ENCODE results near the gene SLC1A7.

SLC1A7 gene

GRCh38 chr1:53063744-53064515 is 78.5 kb downstream of the SLC1A7 start:
- no peak overlapping the region for H3K4me3 ChIP-seq (ENCODE audit: low read depth, low read length)

DNA sequence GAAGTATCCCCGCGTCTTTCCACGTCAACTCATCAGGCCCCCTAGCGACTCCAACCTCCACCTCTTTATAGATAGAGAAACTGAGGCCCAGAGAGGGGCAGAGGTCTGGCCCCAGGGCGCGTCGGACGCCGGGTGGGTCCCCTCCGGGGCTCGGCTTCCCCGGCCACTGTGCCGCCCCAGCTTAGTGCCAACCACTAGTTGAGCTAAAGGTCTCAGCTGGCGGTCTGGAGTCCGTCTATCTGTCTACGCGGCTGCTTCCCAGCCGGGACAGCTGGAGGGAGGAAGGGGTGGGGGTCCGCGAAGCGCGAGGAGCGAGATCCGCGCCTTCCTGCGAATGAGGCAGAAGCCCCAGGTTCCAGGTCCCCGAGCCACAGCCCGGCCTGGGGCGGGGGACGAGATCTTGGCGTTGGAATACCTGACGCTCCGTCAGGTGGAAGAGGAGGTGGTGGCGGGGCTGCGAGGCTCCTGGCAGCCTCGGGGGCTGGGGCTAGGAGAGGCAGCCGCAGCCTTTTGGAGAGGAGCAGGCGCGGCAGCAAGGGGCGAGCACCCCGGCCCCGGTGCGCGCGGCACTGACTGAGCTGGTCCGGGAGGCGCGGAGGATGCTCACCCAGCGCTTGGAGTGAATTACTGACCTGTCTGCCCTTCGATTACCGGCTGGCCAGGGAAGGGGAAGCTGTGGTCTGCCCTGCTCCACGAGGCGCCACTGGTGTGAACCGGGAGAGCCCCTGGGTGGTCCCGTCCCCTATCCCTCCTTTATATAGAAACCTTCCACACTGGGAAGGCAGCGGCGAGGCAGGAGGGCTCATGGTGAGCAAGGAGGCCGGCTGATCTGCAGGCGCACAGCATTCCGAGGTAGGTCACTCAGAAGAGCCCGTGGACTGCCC is 79.5 kb downstream of the SLC1A7 start:
- no peak for TF ChIP-seq CTCF (IDR thresholded peaks at IDR 0.05; ENCODE audit: control insufficient read depth, extremely low read depth, insufficient read depth)
- no peak for DNase-seq (ENCODE audit: low read depth)
- H3K4me3 ChIP-seq (ENCODE audit: low read depth, low read length), result no peak overlapping the region

More at GRCh38 chr1:53063744-53064515, 78.5 kb downstream of the SLC1A7 start:
- no peak for TF ChIP-seq CTCF (IDR thresholded peaks at IDR 0.05; ENCODE audit: control insufficient read depth, extremely low read depth, insufficient read depth)
- DNase-seq (ENCODE audit: low read depth), result no peak

DNA sequence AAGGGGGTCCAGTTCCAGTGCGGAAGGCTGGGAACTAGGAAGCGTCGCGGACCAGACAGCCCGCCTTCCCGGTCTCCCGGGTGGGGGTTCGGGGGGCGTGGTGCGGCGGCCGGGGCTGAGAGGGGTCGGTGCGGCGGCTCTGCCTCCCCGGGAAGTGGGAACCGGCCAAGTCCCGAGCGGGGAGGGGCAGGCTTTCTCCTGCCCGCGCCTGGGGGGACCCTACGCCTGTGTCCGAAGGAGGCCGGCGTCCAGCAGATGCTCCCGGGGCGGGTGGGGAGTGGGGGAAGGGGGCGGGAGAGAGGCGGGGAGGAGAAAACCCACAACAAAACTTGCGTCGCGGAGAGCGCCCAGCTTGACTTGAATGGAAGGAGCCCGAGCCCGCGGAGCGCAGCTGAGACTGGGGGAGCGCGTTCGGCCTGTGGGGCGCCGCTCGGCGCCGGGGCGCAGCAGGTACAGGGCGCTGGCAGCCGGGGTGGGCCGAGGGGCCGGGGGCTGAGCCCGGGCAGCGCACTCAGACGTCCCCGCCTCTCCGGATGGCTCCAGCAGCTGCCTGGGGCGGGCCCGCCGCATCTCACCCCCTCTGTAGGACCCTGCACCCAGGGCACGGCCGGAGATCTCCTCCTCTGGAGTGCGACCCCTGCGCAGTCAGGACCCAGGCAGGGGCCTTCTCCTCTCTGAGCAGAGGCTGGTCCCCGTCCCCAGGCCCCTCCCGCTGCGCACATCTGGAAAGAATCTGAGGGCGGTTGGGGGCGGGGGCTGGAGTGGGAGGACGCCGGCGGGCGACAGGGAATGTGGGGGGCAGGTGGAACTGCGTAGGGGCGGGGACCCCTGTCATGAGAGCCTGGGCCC is 80.4 kb downstream of the SLC1A7 start, which contains the start of gene PODN:
PODN (plus strand) TSS at position 355 of the 849 bp plus-strand sequence. CDS start 7,643 bp downstream, outside the sequence.
- no peak for TF ChIP-seq CTCF (IDR thresholded peaks at IDR 0.05; ENCODE audit: control insufficient read depth, extremely low read depth, insufficient read depth)
- no peak for DNase-seq (ENCODE audit: low read depth)

DNA sequence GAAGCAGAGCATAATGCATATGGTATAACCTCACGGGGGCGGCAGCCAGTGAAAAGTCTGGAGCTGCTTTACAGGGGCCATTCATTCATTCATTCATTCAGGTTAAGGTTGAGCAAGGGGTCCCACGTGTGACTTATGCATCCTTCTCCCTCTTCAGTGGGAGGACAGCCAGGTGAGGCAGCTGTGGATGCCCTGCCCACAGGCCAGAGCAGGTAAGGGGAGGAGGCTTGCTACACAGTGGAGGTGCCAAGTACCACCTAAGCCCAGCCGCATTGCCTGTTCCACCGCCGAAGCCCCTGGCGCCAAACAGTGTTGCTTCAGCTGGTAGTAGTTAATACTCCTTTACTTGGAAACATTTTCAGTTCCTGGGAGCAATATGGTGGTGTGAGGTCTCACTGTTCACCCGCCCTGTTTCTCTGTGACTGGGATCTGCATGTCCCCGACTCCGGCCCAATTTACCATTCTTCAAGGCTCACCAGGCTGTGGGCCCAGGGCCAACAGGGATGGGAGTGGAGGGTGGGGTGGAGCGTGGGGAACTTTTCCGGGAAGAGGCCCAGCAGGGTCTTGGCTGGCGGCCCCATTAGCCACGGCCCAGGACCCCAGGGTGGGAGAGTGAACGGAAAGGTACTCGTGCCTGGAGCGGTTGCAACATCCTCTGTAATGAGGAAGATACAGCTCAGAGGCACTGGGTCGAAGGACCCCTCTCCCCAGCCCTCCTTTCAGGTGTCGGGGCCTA is 81.1 kb downstream of the SLC1A7 start:
- no peak for TF ChIP-seq CTCF (IDR thresholded peaks at IDR 0.05; ENCODE audit: control insufficient read depth, extremely low read depth, insufficient read depth)
- no peak overlapping the region for H3K4me3 ChIP-seq (ENCODE audit: low read depth, low read length)
- no peak for DNase-seq (ENCODE audit: low read depth)

More for the DNA sequence above, 80.4 kb downstream of the SLC1A7 start, which contains the start of gene PODN:
- H3K4me3 ChIP-seq (ENCODE audit: low read depth, low read length), result no peak within 1 kb of the TSS

DNA sequence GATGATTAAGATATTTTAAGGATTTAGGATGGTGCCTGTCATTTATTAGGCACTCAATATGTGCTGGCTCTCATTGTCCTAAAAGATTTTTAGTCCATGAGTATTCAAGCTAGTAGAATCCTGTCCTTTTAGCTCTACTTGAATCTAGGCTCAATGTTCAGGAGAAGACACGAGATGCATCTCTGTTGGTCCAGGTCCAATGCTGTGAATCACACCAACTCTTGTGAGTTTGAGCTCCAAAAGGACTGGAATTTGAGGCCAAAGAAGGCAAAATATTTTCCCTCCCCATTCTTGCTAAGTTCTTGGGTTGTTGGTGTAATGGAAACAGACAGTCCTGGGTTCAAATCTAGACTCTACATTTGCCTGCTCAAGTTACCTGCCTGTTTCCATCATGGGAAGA is 81.9 kb downstream of the SLC1A7 start:
- TF ChIP-seq CTCF (IDR thresholded peaks at IDR 0.05; ENCODE audit: control insufficient read depth, extremely low read depth, insufficient read depth), result no peak
- H3K4me3 ChIP-seq (ENCODE audit: low read depth, low read length), result no peak overlapping the region
- DNase-seq (ENCODE audit: low read depth), result no peak

- TF ChIP-seq CTCF (IDR thresholded peaks at IDR 0.05; ENCODE audit: control insufficient read depth, extremely low read depth, insufficient read depth), result no peak
- H3K4me3 ChIP-seq (ENCODE audit: low read depth, low read length), result no peak overlapping the region
- DNase-seq (ENCODE audit: low read depth), result no peak
These were observed 85.3 kb downstream of the SLC1A7 start for GRCh38 chr1:53057127-53057526.

Measured in LNCaP clone FGC (cell line).